Subcutaneous adipose tissue (tissue), 4 donors: Measurements from ENCODE around the gene TDRD10. TPM values are rescaled to one million over a fixed set of nuclear protein-coding genes. Genes with fewer than 3 reads are reported as not detected.

Experiments used
- CTCF ChIP-seq: fragments of 450-650 bp; IDR thresholded peaks from one replicate; pipeline ENCODE4 v1.5.1; 2016; ENCODE audit warnings: low read depth, mild to moderate bottlenecking, control low read depth, antibody characterized with exemption, moderate library complexity
- total RNA-seq, 4 donors: library from RNA; depleted of rRNA; stranded (reverse); fragments of >200 nt; gene quantifications; one replicate each; pipeline ENCODE4 v1.1.0, GENCODE V29; 2016

TDRD10 gene
- total RNA-seq, 4 donors from 2014 or later = 3.7 to 9.0 (median 7.0) TPM

- no peak for TF ChIP-seq CTCF
Measured at GRCh38 chr1:154577346-154578057, 75.5 kb downstream of the TDRD10 start.

GRCh38 chr1:154578058-154578418 is 76.0 kb downstream of the TDRD10 start:
- TF ChIP-seq CTCF = no peak

GRCh38 chr1:154579374-154579773 is 77.4 kb downstream of the TDRD10 start:
- no peak for TF ChIP-seq CTCF

GRCh38 chr1:154581766-154582165 is 79.7 kb downstream of the TDRD10 start:
- no peak for TF ChIP-seq CTCF

GRCh38 chr1:154582885-154583284 is 80.9 kb downstream of the TDRD10 start:
- no peak for TF ChIP-seq CTCF

- no peak for TF ChIP-seq CTCF
Measured at GRCh38 chr1:154583773-154584172, 81.8 kb downstream of the TDRD10 start.

GRCh38 chr1:154584267-154584994 is 82.4 kb downstream of the TDRD10 start:
- no peak for TF ChIP-seq CTCF
